GM08714 (cell line): ENCODE results near the gene NOTCH1.

Experiments
- H3K4me3 ChIP-seq: fragments of 200-500 bp; sonication (Bioruptor generic); 2 replicates; pipeline ENCODE4 v1.5.1; 2014; ENCODE audit warnings: mild to moderate bottlenecking, low read length, inconsistent platforms
- ZNF274 ChIP-seq: IDR thresholded peaks from 2 replicates; pipeline ENCODE4 v1.6.1; 2012; ENCODE audit warnings: mild to moderate bottlenecking, low read depth, low read length

NOTCH1 gene

DNA sequence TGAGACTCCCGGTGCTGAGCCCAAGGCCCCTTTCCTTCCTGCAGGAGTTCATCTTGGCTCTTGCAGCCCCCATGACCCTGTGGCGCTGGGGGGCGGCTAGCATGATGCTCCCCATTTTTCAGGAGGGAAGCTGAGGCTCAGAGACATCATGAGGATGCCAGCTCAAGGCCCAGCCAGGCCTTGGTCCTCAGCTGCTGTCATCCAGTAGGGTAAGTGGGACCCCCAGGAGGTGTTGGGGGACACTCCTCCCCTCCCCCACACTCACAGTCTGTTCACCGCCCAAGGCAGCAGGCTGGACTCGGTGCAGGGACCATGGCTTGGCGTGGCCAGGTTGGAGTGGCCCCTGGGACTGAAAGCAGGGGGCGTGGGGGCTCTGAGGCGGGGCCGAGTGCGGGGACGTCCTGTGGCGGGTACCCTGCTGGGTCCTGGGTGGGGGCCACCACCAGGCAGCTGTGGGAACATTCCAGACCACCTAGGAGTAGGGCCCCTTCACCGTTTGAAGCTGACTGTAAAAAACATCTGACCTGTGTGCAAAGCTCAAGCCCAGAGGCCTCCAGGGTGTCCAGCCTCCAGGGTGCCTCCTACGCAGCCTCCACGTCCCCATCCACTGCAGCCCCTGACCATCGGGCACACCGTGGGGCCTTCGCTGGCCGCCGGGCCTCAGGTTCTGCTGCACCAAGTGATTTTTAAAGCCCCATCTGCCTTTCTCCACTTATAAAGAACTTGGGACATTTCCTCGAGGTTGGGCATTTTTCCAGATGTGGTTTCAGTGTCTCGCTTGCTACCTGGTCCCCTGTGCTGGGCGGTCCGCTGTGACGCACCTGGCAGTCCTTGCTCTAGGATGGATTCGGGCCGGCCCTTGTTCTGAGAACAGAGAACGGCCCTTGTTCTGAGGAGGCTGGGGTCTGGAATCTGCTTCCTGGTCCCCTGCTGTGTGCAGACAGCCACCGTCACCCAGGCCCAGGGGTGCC lies 3.4 kb upstream of the NOTCH1 start:
- no peak overlapping the region for H3K4me3 ChIP-seq
- TF ChIP-seq ZNF274 = no peak

DNA sequence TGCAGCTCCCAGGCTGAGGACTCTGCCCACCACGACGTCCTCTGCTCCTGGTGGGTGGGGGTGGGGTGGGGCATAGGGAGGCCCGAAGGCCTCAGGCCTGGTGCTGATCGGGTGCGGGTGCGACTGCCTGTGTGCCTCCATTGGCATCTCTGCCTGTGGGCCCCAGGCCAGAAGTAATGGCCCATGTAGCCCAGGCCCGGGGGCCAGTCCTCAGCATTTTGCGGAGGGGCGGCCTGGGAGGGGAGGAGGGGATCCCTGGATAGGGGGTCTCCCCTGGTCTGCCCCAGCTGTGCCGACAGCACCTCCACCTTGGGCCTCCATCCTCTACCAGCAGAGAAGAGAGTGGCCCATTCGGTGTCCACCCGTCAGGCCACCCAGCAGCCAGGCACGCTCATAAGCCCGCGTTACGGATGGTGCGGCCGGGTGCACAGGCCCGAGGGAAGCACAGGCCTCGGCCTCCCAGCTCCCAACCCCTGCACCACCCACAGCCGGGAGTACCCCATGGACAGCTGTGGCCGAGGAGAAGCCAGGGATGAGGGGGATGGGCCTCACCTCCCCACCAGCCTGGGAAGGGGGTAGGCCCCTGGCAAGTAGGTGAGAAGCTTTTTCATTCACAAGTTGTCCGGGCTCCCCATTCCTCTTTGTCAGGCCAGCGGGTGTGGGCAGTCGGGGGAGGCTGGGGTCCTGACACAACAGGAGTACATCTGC lies 1.8 kb upstream of the NOTCH1 start:
- H3K4me3 ChIP-seq = no peak overlapping the region
- no peak for TF ChIP-seq ZNF274

DNA sequence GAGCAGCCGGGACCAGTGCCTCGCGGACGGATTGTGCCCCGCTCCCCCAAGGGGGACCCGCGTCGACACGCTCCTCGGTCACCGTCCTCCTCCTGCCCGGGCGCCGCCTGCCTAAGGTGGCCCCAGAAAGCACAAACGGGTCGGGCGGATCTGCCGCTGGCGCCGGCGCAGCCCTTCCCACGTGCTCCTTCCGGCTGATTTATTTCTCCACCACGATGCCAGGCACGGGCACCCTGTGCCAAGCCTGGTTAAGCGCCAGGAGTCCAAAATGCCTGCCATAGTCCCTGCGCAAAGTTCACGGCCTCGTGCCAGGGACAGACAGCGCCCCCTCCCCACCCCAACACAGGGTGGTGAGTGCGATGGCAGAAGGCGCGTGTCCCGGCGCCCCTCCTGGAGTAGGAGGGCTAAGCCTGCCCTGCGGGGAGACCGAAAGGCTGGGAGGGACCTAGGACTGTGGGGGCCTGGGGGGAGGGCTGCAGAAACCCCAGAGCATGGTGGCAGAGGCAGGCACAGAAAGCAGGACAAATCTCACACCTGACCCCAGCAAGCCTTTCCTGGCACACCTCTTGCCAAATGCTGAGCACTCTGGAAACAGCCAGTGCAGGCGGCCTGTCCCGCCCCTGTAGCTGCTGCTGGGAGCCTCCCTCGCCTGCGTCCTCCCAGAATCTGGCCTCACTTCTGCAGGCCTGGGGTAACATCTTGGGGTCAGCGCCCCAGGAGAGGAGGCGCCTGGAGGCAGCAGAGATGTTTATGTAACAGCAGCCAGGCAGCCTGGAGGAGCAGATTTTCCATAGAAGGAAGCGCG lies 1.1 kb upstream of the NOTCH1 start:
- H3K4me3 ChIP-seq = peak overlapping the region; percentile 65
- no peak for TF ChIP-seq ZNF274

DNA sequence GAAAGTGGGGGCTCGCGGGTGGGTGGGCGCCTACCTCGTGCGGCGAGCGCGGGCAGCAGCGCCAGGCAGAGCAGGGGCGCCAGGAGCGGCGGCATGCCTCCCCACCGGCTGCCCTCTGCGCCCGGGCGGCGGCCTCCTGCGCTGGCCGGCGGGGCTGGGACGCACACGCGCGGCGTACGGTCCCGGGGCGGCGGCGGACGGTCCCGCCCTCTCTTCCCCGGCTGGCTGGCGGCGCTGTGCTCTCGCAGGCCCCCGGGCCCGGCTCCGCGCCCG lies 220 bp downstream of the NOTCH1 start:
- peak overlapping the region; percentile 77; the same call in 1 of the 2 replicates for H3K4me3 ChIP-seq
- no peak for TF ChIP-seq ZNF274

DNA sequence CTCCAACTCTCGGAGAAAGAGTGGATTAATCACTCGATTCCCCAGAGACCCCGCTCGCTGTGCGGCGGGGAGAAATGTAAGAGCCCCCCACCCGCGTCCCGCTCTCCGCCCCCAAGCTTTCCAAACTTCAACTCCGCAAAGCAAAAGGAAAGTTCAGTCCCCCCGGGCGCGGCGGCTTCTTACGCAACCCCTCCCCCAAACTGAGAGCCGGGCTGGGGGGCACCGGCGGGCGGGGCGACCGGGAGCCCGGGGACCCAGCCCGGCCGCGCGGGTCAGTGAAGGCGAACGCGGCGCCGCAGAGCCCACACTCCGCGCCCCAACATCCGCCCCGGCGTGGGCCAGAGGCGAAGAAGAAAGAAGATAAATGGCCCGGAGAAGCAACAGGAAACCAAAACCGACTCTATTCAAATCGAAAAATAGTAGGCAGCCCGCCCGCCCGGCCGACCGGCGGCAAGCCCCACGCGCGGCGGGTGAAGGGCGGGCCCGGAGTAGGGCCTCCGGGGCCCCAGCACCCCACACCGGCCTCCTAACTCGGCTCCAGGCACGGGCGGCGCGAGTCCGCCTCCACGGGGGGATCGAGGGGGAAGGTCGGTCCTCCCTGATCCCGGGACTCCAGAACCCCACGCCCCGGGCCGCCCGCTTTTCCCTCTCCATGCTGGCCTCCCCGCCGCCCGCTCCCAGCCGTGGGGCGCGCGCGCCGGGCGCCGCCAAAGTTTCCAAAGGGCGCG lies 720 bp downstream of the NOTCH1 start:
- peak overlapping the region; percentile 77 for H3K4me3 ChIP-seq
- no peak for TF ChIP-seq ZNF274

DNA sequence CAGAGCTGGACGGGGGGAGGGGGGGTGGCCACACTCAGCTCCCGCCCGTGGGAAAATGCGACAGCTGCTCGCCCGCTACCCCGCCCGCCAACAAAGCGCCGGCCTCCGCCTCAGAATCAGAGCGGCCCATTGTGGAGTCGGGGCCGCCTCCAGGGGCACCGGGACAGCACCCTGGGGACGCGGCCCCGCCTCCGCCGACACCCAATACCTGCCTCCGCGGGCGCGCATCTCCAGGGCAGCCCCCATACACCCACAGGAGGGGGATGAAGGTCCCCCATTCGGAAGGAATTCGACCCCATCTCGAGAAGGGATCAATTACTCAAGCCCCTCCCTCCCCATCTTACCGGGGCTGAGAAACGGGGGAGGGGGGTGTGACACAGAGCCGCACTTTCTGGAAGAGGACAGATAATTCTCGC lies 1.3 kb downstream of the NOTCH1 start:
- H3K4me3 ChIP-seq = peak overlapping the region; percentile 77
- no peak for TF ChIP-seq ZNF274

DNA sequence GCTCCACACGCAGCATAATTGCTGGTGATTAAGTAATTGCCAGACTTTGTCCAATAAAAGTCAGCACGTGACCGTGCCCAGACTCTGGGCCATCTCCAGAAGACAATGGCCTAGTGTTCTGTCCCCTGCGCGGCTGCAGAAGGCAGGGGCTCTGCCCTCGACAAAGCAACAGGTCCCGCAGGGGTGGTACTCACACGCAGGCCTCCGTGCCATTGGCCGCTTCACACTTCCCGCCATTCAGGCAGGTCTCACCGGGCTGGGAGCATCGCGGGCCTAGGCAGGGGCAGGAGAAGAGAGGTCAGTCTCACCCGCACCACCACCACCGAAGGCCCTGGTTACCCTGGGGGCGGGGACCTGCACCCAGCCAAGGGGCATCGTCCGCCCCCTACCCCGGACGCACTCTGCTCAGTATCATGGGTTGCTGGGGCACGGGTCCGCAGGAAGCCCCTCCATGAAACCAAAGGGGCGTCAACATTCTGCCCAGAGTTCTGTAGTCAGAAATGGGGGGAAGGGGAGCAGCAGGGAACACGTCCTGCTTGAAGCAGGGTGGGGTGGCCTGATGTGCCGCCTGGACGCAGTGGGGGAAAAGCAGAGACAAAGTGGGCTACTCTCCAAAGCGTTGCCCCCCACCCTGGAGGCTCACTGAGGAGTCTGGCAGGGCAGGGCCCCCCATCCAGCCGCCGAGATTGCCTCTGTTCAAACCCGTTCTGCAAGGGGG lies 1.9 kb downstream of the NOTCH1 start:
- peak overlapping the region; percentile 77; the same call in 1 of the 2 replicates for H3K4me3 ChIP-seq
- no peak for TF ChIP-seq ZNF274

DNA sequence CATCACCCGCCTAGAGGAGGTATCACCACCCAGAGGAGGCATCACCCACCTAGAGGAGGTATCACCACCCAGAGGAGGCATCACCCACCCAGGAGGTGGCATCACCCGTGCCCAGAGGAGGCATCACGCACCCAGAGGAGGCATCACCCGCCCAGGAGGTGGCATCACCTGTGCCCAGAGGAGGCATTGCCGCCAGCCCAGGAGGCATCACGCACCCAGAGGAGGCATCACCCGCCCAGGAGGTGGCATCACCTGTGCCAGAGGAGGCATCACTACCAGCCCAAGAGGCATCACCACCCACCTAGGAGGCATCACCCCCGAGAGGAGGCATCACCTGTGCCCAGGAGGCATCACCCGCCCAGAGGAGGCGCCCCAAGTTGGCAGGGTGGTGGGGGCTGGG lies 2.6 kb downstream of the NOTCH1 start:
- no peak overlapping the region for H3K4me3 ChIP-seq
- TF ChIP-seq ZNF274 = no peak

DNA sequence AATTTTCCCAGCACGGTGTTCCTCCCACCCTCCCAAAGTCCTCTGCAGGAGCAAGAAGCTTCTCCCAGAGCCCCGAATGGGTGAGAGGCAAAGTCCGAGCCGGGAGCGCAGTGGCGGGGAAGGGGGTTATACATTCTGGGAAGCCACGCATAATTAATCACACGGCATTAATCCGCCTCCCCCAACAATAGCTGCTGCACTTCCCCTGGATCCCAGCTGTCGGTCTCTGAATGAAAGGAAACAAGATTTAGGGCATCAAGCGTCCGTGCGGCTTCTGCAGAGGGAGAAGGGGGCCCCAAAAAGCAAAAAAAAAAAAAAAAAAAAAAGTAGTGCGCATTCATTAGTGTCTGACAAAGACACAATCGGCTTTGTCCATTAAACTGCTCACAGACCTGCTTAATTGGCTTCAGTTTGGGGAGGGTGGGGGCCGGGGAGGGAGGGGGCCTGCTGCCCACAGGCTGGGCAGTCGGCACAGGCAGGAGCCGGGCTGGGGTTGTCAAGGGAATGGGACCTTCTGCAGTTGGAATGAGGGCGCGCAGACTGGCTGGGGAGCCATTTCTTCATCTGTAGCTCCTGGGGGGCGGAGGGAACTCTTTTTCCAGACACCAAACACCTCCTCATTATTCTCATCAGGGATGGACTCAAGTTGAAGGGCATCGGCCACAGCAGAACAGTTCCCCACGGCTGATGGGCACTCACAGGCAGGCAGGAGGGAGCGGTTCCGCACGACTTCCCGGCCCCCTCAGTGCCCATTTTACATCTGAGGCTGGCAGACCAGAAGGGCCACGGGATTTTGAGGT lies 3.4 kb downstream of the NOTCH1 start:
- TF ChIP-seq ZNF274 = no peak
- no peak overlapping the region for H3K4me3 ChIP-seq

DNA sequence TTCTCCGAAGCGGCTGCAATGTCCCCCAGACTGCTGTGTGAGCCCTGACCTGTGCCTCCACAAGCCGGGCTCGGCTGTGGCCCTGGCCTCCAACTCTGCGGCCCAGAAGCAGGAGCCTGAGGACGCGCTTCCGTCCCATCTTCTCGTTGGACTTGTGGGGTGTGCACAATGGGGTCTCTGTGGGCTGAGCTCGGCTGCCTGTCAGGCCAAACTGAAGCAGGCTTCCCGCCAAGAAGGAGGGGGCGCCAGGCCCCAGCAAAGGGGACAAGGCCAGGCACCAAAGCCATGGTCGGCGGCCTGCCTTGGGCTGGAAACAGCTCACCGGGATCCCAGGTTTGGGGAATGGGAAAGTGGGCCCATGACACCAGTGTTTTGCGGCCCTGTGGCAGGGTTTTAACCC lies 4.1 kb downstream of the NOTCH1 start:
- TF ChIP-seq ZNF274 = no peak
- H3K4me3 ChIP-seq = no peak overlapping the region

DNA sequence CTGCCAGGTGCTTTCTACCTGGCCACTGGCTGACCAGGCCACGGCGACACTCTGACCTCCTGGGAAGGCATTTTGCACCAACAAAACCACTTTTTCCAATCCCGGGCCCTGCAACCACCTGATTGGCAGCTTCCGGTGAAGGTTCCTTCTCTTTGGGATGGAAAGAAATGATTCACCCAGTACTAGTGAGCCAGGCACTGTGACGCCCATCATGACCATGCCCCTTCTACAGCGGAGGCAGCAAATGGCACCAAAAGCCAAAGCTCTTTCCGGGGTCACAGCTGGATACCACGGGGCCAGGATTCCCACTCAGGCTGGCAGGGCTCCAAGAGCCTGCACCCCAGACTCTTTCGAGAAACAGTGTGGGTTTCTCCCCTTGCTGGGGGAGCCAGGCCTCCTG lies 4.7 kb downstream of the NOTCH1 start:
- H3K4me3 ChIP-seq = no peak overlapping the region
- TF ChIP-seq ZNF274 = no peak
